ENCODE results near the gene NPHP3.
"Not testable (repeated sequence)": the region's sequence is repeated elsewhere in the genome, so short reads cannot be mapped to it uniquely, and the experiment has no call there.

The NPHP3 gene

GRCh38 chr3:132722165-132723023 is at the start of gene NPHP3:
TSS of gene NPHP3 (minus strand) at chr3:132722409. CDS start at chr3:132722355, 54 bp downstream.
- DNase-seq: peak; percentile 97

GRCh38 chr3:132758740-132759139 is 36.5 kb upstream of the NPHP3 start:
- no peak for DNase-seq

- DNase-seq: no peak
These were observed 34.0 kb upstream of the NPHP3 start for GRCh38 chr3:132756108-132756650.

GRCh38 chr3:132753946-132754345 is 31.7 kb upstream of the NPHP3 start:
- no peak for DNase-seq

- DNase-seq: no peak
These were observed 27.6 kb upstream of the NPHP3 start for GRCh38 chr3:132749786-132750185.

GRCh38 chr3:132746720-132747119 is 24.5 kb upstream of the NPHP3 start:
- not testable (repeated sequence) for DNase-seq

- no peak for DNase-seq
These were observed 16.1 kb upstream of the NPHP3 start for GRCh38 chr3:132738314-132738713.

- no peak for DNase-seq
These were observed 13.4 kb upstream of the NPHP3 start for GRCh38 chr3:132735589-132735988.

- peak; percentile 12 for DNase-seq
These were observed 8.8 kb upstream of the NPHP3 start for GRCh38 chr3:132730891-132731580.

GRCh38 chr3:132726341-132726823 is 4.2 kb upstream of the NPHP3 start:
- peak; percentile 6 for DNase-seq

- DNase-seq: no peak
These were observed 1.1 kb upstream of the NPHP3 start for GRCh38 chr3:132723024-132723950.

GRCh38 chr3:132721479-132722164 is 587 bp downstream of the NPHP3 start:
- DNase-seq: peak; percentile 42

- DNase-seq: no peak
These were observed 2.0 kb downstream of the NPHP3 start for GRCh38 chr3:132720228-132720627.

- no peak for DNase-seq
These were observed 5.8 kb downstream of the NPHP3 start for GRCh38 chr3:132716372-132716771.

- DNase-seq: no peak
These were observed 8.1 kb downstream of the NPHP3 start for GRCh38 chr3:132713977-132714727.

- DNase-seq: no peak
These were observed 11.9 kb downstream of the NPHP3 start for GRCh38 chr3:132710311-132710710.

- DNase-seq: no peak
These were observed 12.4 kb downstream of the NPHP3 start for GRCh38 chr3:132709761-132710160.

GRCh38 chr3:132703733-132704132 is 18.5 kb downstream of the NPHP3 start:
- no peak for DNase-seq

GRCh38 chr3:132695422-132695821 is 26.8 kb downstream of the NPHP3 start:
- no peak for DNase-seq

GRCh38 chr3:132694991-132695390 is 27.2 kb downstream of the NPHP3 start:
- no peak for DNase-seq

- DNase-seq: no peak
These were observed 32.2 kb downstream of the NPHP3 start for GRCh38 chr3:132690040-132690439.
